K562 (cell line): ENCODE measurements around the gene H3-3A. TPM values are rescaled to one million over a fixed set of nuclear protein-coding genes. Genes with fewer than 3 reads are reported as not detected.

Source experiments
- CREBBP ChIP-seq: IDR thresholded peaks from one replicate; pipeline ENCODE4 v1.6.1; 2012; ENCODE audit warnings: low read depth, mild to moderate bottlenecking, control low read depth, inconsistent platforms, low read length
- CREM ChIP-seq: IDR thresholded peaks from 2 replicates; pipeline ENCODE4 v1.6.1; 2014; ENCODE audit warnings: antibody characterized with exemption, low read depth
- CTBP1 ChIP-seq: fragments of 450-650 bp; IDR thresholded peaks from 2 replicates; pipeline ENCODE4 v1.6.1; 2016; ENCODE audit warnings: borderline replicate concordance
- ELF4 ChIP-seq: fragments of 450-650 bp; formaldehyde crosslinking; IDR thresholded peaks from 2 replicates; pipeline ENCODE4 v1.4.0; 2022; ENCODE audit warnings: missing genetic modification characterization
- ID3 ChIP-seq, 2 experiments: fragments of 250-450 bp in 1 of 2; fragments of 450-650 bp in 1 of 2; sonication (Bioruptor Pico) in 1 of 2; IDR thresholded peaks; 2 replicates each; pipeline versions ENCODE4 v1.6.1 to v1.8.0; 2016 to 2021; ENCODE audit warnings: mild to moderate bottlenecking in 2 of 2, moderate library complexity in 2 of 2, missing compliant biosample characterization in 1 of 2, missing genetic modification characterization in 1 of 2
- L3MBTL2 ChIP-seq: fragments of 450-650 bp; IDR thresholded peaks from 2 replicates; pipeline ENCODE4 v1.6.1; 2016; ENCODE audit warnings: mild to moderate bottlenecking, moderate library complexity
- PHF20 ChIP-seq: fragments of 450-650 bp; IDR thresholded peaks from 2 replicates; pipeline ENCODE4 v1.6.1; 2018; ENCODE audit not compliant: partially characterized antibody
- RCOR1 ChIP-seq, 2 experiments: IDR thresholded peaks; 2 replicates each; pipeline ENCODE4 v1.6.1; 2012; ENCODE audit warnings: low read depth in 2 of 2, low read length in 2 of 2, borderline replicate concordance in 1 of 2, improper control_type of control experiment in 1 of 2
- SLC30A9 ChIP-seq: fragments of 250-450 bp; sonication (Bioruptor Pico); IDR thresholded peaks from 2 replicates; pipeline ENCODE4 v1.8.0; 2022; ENCODE audit warnings: mild to moderate bottlenecking, moderate library complexity
- SREBF2 ChIP-seq: sonication (generic); formaldehyde crosslinking; IDR thresholded peaks from 2 replicates; pipeline ENCODE4 v1.4.0; 2020; ENCODE audit warnings: mild to moderate bottlenecking, missing genetic modification reagents
- STAT6 ChIP-seq: sonication (generic); formaldehyde crosslinking; IDR thresholded peaks from 2 replicates; pipeline ENCODE4 v1.8.1; 2023; ENCODE audit warnings: mild to moderate bottlenecking, missing genetic modification reagents
- U2AF1 ChIP-seq: fragments of 200-400 bp; formaldehyde crosslinking; optimal IDR thresholded peaks from 2 replicates; pipeline ENCODE3; 2017; ENCODE audit warnings: mild to moderate bottlenecking, low read depth, low read length, moderate library complexity
- UBTF ChIP-seq, 2 experiments: IDR thresholded peaks; 2 replicates each; pipeline ENCODE4 v1.6.1; 2012; ENCODE audit warnings: improper control_type of control experiment in 2 of 2, low read depth in 2 of 2, low read length in 2 of 2, borderline replicate concordance in 1 of 2
- ZBED1 ChIP-seq: IDR thresholded peaks from 2 replicates; pipeline ENCODE4 v1.6.1; 2014
- ZBTB17 ChIP-seq: fragments of 450-650 bp; formaldehyde crosslinking; IDR thresholded peaks from 2 replicates; pipeline ENCODE4 v1.4.0; 2020; ENCODE audit warnings: mild to moderate bottlenecking
- ZBTB49 ChIP-seq: sonication (generic); formaldehyde crosslinking; IDR thresholded peaks from 2 replicates; pipeline ENCODE4 v1.8.0; 2022; ENCODE audit warnings: missing genetic modification reagents, mild to moderate bottlenecking, borderline replicate concordance
- ZNF121 ChIP-seq: sonication (generic); formaldehyde crosslinking; conservative IDR thresholded peaks from 2 replicates; pipeline ENCODE4 v1.8.0; 2022; ENCODE audit warnings: missing genetic modification reagents
- ZNF217 ChIP-seq: sonication (generic); formaldehyde crosslinking; IDR thresholded peaks from 2 replicates; pipeline ENCODE4 v1.8.0; 2022; ENCODE audit warnings: mild to moderate bottlenecking, missing genetic modification reagents
- ZNF445 ChIP-seq: fragments of 250-450 bp; sonication (Bioruptor Pico); IDR thresholded peaks from 2 replicates; pipeline ENCODE4 v1.4.0; 2020; ENCODE audit warnings: low read depth, mild to moderate bottlenecking, moderate library complexity
- ZNF57 ChIP-seq: fragments of 450-650 bp; formaldehyde crosslinking; IDR thresholded peaks from 2 replicates; pipeline ENCODE4 v1.4.0; 2020; ENCODE audit warnings: mild to moderate bottlenecking, moderate library complexity
- polyA plus RNA-seq, 8 experiments: library from polyadenylated mRNA; depleted of rRNA in 4 of 8; stranded (reverse) in 5 of 8; unstranded in 3 of 8; fragments of >200 nt; fragmentation: Nextera tagmentation in 2 of 8; fragmentation: Illumina TruSeq in 1 of 8; extraction: Ambion mirVana in 2 of 8; extraction: Trizol in 1 of 8; gene quantifications; 2 replicates each; pipeline versions ENCODE4 v1.2.1 to v1.2.3, GENCODE V29; 2011 to 2014; ENCODE audit warnings: inconsistent platforms in 1 of 8, missing spikeins in 1 of 8
- total RNA-seq, 7 experiments: library from RNA; depleted of rRNA in 6 of 7; stranded (reverse); fragments of >200 nt in 6 of 7; fragmentation: Illumina TruSeq in 2 of 7; extraction: Trizol in 2 of 7; gene quantifications; 2 replicates each; pipeline versions ENCODE4 v1.2.1 to v1.2.3, GENCODE V29; 2011 to 2021; ENCODE audit warnings: low replicate concordance in 1 of 7

H3-3A gene
- total and polyA plus RNA-seq, 9 of the 15 experiments (the other 6 are each of a cell fraction or from before 2014, with no cell fraction given): 426 to 1,083 (median 591) TPM

- no peak for TF ChIP-seq ZBTB49 (CRISPR knock-in tag)
- no peak for TF ChIP-seq CREM
- 0 out of 2 replicates have a peak, but pooled peaks have one; percentile 39 for TF ChIP-seq ZNF57
- peak; percentile 32; the same call in 1 of the 2 replicates for TF ChIP-seq CTBP1
- no peak for TF ChIP-seq PHF20
- TF ChIP-seq ZNF121 (CRISPR knock-in tag): no peak
- TF ChIP-seq SLC30A9 (CRISPR knock-in tag): no peak
- TF ChIP-seq ID3 (CRISPR knock-in tag; IDR thresholded peaks at IDR 0.05): no peak
- TF ChIP-seq ID3 (tag; IDR thresholded peaks at IDR 0.05): no peak
- TF ChIP-seq ZNF217: no peak
- no peak for TF ChIP-seq ZBED1
- peak; percentile 3 for TF ChIP-seq U2AF1
- TF ChIP-seq ZBTB17 (CRISPR knock-in tag): 0 out of 2 replicates have a peak, but pooled peaks have one; percentile 35
- no peak for TF ChIP-seq L3MBTL2
- peak in 1 of 2 experiments; percentile 17; a peak in 1 of 4 replicates for TF ChIP-seq UBTF (IDR thresholded peaks at IDR 0.05; ENCODE audit: borderline replicate concordance in 1 of 2, low read depth in 2 of 2, low read length in 2 of 2)
- no peak for TF ChIP-seq ZNF445 (CRISPR knock-in tag)
- TF ChIP-seq ELF4: no peak
- no peak for TF ChIP-seq STAT6 (CRISPR knock-in tag)
- no peak for TF ChIP-seq RCOR1 (IDR thresholded peaks at IDR 0.05; ENCODE audit: borderline replicate concordance in 1 of 2, low read depth in 2 of 2, low read length in 2 of 2)
- TF ChIP-seq CREBBP: no peak
- 0 out of 2 replicates have a peak, but pooled peaks have one; percentile 36 for TF ChIP-seq SREBF2 (CRISPR knock-in tag)
Measured at GRCh38 chr1:226082959-226083301, 20.4 kb downstream of the H3-3A start (continued).
